HS-27A (cell line): Measurements from ENCODE around the gene IL1RAPL2.
"Not testable (repeated sequence)": the region's sequence is repeated elsewhere in the genome, so short reads cannot be mapped to it uniquely, and the experiment has no call there.

Experiments
- DNase-seq: peaks from one replicate; pipeline ENCODE4 v3.0.0-alpha.2; 2012; ENCODE audit warnings: low read depth, missing footprints

Gene IL1RAPL2

DNA sequence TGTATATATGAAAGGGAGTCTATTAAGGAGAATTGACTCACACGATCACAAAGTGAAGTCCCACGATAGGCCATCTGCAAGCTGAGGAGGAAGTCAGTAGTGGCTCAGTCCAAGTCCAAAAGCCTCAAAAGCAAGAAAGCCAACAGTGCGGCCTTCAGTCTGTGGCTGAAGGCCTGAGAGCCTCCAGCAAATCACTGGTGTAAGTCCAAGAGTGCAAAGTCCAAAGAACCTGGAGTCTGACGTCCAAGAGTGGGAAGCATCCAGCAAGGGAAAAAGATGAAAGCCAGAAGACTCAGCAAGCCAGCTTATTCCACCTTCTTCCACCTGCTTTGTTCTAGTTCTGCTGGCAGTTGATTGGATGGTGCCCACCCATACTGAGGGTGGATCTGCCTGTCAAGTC, 104.1 kb downstream of the IL1RAPL2 start:
- DNase-seq: no peak

DNA sequence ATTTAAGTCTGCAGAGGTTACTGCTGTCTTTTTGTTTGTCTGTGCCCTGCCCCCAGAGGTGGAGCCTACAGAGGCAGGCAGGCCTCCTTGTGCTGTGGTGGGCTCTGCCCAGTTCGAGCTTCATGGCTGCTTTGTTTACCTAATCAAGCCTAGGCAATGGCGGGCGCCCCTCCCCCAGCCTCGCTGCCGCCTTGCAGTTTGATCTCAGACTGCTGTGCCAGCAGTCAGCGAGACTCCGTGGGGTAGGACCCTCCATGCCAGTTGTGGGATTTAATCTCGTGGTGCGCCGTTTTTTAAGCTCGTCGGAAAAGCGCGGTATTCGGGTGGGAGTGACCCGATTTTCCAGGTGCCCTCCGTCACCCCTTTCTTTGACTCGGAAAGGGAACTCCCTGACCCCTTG, 111.5 kb downstream of the IL1RAPL2 start:
- DNase-seq: not testable (repeated sequence)

DNA sequence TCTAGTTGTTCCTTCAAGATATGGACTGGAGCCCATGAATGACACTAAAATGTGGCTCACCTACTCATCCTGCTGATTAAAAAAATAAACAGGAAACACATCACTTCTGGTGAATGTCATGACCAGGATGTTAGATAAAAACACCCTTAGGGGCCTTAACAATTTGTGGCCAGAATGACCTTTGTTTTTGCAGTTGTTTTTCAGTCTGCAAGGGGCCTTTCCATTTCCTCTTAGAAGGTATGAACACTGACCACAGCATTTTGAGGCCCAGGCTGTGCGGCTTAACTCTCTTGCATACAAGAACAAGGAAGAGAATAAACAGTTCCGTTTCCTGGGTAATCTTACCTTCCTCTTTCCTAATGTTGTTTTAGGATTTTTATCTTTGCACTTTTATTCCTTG, 113.2 kb downstream of the IL1RAPL2 start:
- no peak for DNase-seq

DNA sequence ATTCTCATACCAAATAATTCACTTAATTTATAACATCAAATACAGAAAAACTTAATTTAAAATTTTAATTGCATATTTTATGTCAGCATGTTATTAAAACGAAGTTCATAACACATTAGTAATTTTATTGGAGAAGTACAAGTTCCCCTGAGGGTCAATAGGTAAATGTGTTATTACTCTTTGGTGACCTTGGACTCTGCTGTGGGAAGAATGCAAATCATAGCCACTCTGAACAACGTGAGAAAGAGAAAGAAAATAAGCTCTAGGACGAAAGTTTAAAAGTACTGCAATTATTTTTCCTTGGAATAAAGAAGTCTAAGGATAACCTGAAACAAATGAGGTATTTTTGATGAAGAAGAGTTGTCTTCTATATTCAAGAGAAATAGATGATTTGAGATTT, 115.2 kb downstream of the IL1RAPL2 start:
- no peak for DNase-seq

DNA sequence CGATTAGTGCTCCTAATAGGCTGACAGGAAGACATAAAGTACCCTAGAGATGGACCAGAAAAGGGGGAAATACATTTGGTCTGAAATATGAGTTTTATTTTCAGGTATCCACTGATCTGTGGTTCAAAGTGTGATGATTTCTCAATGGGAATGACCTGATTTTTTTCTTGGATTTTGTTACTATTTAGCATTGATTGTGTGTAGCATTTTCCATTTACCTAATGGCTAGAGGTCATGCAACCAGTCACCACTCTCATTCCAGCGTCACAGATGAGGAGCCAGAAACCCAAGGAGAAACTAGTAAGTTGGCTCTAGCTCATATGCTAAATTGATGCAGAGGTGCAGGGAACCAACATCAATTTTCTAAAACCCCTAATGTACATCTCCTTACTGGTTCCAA, 118.1 kb downstream of the IL1RAPL2 start:
- no peak for DNase-seq

DNA sequence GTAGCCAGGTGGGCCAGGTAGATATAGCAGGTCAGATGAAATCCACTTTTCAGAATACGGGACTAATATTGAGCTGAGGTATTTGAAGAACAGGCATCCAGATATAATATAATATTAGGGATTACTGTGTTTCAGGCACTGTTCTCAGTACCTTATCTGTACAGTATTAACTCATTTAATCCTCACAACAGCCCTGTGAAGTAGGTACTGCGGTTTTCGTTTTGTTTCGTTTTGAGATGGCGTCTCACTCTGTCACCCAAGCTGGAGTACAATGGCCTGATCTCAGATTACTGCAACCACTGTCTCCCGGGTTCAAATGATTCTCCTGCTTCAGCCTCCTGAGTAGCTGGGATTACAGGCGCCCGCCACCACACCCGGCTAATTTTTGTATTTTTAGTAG, 129.6 kb downstream of the IL1RAPL2 start:
- no peak for DNase-seq

DNA sequence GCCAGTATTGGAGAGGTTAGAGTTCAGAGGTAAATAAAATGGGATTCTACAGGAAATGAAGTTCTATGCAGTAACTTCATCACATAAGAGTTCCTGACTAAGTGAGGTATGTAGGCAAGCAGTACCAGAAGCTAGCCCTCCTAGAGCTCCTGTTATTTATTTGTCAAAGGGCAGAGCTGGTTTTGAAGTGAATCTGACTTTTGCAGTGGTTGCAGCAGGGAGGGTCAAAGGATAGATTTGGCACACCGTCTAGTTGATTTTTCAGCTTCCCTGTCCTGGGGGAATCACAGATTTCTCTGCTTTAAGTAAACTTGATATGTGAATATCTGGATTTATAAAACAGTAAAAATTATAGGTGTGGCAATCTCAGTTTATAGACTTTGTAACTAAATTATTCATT, 130.7 kb downstream of the IL1RAPL2 start:
- DNase-seq: no peak

DNA sequence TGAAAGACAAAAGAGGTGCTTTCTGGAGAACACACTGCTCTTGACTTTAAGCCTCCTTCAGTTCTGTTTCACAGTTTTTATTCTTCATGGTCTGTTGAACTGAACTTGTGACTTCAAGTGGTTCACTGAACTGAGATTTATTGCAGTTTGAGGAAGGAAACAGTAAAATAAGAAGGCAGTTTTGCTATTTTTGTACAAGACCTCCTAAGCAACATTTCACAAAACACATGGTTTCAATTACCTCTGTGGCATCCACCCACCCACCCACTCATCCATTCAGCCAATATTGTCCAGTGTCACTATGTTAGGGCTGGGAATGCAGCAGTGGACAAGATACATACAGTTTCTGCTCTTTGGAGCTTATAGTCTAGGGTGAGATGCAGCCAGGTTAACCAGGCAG, 131.3 kb downstream of the IL1RAPL2 start:
- no peak for DNase-seq

DNA sequence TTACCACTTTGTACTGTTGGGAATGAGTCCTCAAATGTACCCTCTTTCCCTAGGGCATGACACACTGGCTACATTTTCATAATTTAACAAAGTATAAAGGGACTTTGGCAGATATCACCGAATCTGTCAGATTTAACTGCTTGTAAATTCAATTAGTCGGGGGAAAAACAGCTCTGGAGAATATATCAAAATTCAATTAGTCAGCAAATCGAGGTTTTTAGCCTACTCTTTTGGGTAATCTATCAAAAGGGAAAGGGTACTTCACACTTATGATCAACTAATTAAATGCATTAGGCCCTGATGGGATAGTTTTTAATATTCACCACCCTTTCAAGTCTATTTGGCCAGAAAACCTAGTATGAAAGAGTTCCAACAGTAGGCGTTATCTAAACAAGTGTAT, 141.0 kb downstream of the IL1RAPL2 start:
- no peak for DNase-seq

DNA sequence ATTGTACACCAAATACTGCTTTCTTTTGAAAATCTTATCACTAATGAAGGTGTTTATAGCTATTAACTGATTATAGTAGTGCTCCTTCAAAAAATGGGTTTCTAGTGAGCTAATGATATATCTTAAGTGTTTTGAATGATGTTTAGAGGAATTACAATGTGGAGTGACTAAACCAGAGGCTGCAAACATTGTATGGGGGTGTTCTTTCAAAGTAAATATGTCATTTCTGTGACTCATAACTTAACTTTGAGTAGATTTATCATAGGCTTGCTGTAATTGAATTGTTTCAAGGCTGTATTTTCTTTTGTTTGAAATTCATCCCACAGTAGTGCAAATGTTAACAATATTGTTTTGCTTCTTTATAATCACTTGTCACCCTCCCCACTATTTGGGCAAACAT, 141.6 kb downstream of the IL1RAPL2 start:
- DNase-seq: no peak

DNA sequence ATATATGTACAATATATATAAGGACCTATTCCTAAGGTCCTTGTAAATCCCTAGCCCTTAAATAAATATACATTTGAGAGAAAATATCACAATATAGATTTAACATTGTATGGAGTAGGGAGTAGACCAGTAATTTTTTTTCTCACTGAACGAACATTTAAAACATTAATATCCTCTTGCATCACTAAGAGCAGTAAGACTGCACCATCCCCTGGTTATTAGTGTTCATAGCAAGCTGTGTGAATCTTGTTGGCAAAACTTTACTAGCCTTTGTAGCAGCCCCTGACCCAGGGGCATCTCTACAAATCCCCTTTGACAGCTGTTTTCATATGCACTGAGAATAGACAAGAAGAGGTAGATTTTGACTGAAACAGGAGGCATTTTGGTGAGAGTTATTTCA, 146.5 kb downstream of the IL1RAPL2 start:
- DNase-seq: no peak

DNA sequence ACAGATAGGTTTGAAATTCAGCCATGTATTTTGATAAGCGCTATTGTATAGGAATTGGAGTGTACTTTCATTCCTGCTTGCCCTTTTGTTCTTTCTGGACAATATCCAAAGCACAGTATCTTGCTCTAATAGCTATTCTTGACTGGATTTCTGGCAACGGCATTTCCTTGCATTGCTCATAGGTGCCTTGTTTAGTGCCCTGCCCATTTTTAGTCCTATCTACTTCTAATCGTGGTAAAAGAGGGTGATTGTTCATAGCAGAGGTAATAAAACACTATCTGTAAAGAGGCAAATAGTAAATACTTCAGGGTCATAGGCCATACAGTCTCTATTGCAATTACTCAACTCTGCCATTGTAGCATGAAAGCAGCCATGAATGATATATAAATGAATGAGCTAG, 155.9 kb downstream of the IL1RAPL2 start:
- DNase-seq: no peak

DNA sequence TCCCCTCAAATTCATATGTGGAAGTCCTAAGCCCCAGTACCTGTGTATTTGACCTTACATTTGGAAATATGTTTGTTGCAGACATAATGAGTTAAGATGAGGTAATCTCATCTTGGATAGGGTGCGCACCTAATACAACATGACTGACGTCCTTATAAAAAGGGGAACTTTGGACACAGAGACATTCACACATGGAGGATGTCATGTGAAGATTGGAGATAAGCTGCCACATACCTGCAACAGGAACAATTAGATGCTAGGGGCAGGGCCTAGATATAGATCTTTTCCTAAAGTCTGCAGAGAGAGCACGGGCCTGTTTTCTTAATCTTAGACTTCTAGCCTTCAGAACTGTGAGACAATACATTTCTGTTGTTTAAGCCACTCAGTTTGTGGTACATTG, 162.5 kb downstream of the IL1RAPL2 start:
- no peak for DNase-seq

DNA sequence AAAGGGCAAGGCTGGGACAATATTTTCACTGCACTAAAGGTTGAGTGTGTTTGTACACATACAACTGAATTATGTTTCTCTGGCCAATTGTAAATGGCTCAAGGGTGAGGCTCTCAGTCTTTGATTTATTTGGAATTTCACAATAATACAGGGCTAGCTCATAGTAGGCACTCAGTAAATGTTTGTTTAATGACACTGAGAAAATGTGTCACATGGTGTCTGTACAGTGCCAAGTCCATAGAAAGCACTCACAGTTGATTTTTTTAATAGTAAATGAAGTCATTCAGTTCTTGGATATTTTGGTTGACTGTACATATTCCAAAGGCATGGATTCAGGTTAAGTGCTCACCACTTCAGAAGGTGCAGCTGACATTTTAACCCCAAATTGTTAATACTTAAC, 176.4 kb downstream of the IL1RAPL2 start:
- no peak for DNase-seq

DNA sequence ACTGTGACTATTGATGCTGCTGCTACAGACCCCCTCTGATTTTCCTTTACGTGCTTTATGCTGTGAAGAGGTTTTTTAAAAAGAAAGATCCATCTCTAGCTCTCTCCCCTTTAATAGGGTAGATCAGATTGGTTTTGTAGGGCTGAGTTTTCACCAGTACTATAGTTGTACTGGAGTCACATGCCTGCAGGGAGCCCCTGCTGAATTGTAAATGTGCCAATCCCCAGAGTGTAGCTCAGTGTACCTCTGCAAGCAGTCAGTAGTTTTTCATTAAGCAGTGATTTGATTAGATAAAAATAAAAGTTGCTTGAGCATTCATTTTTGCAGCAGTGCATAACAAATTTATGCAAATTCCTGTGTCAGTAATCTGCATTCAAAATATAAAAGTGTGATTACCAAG, 179.2 kb downstream of the IL1RAPL2 start:
- no peak for DNase-seq

DNA sequence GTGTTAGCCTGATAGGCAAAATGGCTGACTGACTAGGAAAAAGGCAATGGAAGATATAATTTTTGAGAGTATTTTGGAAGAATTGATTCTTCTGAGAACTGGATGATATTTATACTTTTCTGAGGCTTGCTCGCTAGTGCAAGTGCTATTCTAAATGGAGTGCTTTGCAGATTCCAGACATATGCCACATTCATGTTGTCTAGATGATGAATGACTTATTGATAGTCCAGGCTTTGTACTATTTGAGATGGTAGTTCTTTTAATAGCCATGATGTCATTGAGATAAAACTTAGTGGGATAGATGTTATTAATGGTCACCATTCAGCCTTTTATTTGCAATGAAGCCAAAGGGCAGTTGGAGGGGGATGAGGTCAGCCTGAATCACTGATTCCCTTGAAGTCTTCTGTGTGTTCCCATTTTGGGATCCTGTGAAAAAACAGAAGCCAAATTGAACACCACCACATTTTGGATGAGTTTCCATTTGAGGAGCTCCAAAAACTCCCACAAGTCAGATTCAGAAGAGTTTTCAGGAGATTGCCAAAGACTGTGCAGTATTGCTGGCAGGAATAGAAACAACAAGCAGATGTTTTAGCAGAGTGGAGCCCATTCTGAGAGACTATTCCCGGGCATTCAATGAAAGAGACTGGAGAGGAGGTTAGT, 184.1 kb downstream of the IL1RAPL2 start:
- DNase-seq: no peak

DNA sequence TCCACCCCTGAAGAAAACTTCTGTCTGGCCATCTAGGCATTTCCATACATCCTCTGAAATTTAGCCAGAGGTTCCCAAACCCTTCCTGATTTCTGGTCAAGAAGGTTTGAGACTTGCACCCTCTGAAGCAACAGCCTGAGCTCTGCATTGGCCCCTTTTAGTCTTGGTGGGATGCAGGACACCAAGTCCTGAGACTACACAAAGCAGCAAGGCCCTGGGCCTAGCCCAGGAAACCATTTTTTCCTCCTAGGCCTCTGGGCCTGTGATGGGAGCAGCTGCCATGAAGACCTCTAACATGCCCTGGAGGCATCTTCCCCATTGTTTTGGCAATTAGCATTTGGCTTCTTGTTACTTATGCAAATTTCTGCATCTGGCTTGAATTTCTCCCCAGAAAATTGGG, 196.6 kb downstream of the IL1RAPL2 start:
- no peak for DNase-seq

DNA sequence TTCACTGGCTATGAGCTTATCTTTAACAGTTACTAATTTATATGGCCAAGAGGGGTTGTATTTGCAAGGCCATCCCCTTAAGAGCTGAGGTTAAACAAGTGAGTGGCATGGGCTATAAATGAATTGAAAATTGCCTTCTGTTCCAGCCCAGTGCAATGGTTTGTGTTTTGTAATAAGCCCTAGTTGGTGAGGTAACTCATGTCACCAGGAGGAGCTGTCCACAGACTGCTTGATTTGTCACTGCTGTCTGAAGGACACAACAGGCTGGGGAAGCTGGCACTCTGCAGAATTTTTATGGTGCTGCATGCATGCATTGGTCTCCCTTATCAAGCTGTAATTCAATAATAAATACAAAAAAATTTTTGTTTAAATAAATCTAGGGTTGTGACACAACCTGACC, 223.8 kb downstream of the IL1RAPL2 start:
- no peak for DNase-seq

DNA sequence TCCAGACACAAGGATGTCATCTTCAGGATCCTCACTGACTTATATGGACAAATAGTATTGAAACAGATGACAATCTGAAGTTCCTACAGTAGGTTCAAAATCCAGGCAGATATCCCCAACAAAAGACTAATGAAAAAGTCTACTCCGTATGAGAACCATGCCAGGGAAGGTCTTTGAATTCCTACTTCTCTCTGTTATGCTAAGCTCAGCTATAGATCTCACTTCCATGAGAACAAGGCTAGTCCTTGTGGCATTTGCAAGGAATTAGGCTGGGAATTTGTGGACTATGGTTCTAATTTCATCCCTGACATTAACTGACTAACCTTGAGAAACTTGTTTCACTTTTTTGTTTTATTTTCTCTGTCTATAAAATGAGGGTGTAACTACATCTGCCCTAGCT, 229.8 kb downstream of the IL1RAPL2 start:
- no peak for DNase-seq

DNA sequence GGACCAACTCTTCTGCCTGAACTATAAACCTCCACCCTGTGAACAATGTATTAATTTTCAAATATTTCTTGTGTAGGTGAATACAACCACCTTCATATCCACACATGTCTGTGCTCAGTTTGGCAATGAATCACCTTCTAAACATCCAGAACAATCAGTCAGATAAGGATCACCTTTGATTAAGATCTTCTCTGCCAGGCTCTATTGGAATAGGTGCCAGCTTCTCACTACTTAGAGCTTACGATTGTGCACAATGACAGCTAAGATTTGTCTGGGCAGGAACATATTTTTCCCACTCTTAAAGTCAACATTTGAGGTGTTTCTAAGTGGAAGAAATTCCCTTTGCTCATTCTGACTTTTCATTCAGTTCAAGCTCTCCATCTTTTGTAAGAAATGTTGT, 237.2 kb downstream of the IL1RAPL2 start:
- DNase-seq: no peak

DNA sequence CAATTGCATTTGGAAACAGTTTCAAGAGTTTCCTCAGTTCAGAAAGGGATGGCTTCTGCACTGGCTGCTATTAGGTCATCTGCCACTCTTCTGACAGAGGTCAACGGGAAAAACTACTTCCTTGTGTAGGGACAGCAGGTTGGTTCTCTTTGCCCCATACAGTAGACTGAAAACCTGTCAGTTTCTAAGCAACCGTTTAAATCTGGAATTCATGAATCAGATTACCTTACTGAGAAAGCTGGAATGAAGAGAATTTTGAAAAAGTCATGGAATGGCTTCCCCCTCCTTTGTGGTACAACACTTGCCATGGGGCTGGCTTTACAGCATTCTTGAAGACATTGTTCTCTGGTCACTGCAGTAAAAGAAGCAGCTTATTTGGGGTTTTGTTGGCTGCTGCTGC, 240.3 kb downstream of the IL1RAPL2 start:
- no peak for DNase-seq

DNA sequence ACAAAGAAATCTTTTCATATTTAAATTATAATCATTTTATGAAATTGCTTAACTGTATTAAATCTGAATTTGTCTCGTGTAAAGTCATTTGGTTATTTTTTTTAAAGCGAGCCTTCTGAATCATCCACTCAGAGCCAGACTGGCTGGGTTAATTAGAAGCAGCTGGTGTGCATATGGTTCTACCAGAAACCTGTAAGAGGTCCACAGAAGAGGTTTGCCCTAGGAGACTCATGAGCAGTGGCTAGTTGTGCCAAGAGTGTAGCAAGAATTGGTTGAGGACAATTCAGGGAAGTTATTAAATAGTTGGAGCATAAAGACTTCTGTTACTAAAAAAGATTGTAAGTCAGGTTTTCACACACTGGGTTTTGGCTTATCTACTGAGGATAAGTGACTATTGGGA, 267.4 kb downstream of the IL1RAPL2 start:
- no peak for DNase-seq

DNA sequence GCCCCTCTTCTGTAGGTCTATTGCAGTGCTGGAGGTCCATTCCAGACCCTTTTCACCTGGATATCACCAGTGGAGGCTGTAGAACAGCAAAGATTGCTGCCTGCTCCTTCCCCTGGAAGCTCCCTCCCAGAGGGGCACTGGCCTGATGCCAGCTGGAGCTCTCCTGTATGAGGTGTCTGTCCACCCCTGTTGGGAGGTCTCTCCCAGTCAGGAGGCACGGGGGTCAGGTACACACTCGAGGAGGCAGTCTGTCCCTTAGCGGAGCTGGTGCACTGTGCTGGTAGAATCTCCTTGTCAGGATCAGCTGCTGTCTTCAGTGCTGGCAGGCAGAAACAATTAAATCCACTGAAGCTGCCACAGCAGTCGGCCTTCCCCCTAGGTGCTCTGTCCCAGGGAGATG, 276.6 kb downstream of the IL1RAPL2 start:
- DNase-seq: no peak

DNA sequence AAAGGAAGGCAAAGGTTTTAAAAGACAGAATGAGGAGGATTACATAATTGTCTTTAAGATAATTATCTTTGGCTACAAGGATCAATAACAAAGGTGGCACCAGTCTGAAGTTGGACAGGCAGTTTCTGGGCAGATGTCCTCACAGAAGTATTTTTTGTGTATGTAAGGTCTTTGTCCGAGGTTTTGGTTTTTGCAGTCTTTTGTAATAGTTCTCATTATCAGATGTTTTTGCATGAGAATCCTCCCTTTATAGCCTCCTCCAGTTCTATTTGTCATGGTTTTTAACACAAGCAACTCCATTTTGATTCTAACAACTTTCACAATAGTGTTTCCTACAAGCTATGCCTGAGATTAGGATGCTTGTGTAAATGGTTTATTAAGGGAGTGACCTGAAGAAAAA, 286.2 kb downstream of the IL1RAPL2 start:
- DNase-seq: no peak

DNA sequence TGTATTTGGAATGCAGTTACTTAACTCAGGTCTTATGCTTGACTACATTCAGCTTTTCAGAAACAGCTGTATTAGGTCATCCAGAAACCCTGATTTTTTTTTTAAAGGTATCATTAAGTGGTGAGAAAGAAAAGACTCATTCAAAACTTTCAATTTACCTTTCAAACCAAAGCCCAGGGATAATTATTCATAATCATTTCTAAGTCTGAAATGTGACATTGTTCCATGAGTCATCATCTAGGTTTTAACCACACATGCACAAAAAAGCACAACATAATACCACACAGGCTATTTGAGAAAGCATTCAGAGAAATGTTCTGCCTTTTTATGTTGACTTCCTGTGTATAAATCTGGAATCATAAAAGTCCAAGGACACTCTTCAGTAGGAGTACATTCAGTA, 288.2 kb downstream of the IL1RAPL2 start:
- no peak for DNase-seq
